Measurements from ENCODE around the gene LIN28B. TPM values are rescaled to one million over a fixed set of nuclear protein-coding genes. Genes with fewer than 3 reads are reported as not detected.

Gene LIN28B
- total RNA-seq, 1 experiment from 2014 or later: 0.25 TPM

DNA sequence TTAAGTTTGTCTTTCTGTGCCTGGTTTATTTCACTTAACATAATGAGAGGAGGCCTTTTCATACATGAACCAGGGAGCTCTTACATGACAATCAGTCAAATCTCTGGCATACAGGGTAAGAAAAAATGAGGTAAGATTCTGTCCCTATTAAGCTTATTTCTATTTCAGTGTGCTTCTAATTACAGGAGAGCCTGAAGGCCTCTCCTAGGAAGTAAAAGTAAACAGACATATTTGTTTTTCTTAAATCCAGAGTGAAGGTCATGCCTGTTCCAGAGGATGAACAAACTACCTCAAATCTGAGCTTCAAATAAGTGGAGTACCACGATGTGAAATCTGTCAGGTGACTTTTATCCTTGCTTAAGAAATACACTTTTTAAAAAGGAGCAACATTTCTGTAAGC is 150.3 kb downstream of the LIN28B start:
- POLR2A ChIA-PET: no interaction called here

GRCh38 chr6:105108631-105109262 is 151.8 kb downstream of the LIN28B start:
- H3K9ac ChIP-seq (ENCODE audit: low read length): no peak overlapping the region
- H3K4me3 ChIP-seq (replicated peaks in 1 of 2; ENCODE audit: low read depth in 1 of 2, low read length in 2 of 2): no peak overlapping the region
- no peaks in the 10 kb centered on the region for H3K9me2 ChIP-seq (ENCODE audit: insufficient read depth)
- DNase-seq (ENCODE audit: low read depth, low spot score) (no peak), ATAC-seq (no peak)
- no peak overlapping the region for H2AFZ ChIP-seq (ENCODE audit: low read depth, low read length, poor library complexity, severe bottlenecking)
- intact Hi-C loops (cut with micrococcal nuclease): no loop called here
- ChIA-PET CTCF (no interaction called here), RAD21 (ENCODE audit: low non-redundant PET in 1 of 2, low total read pairs in 2 of 2, uncharacterized antibody in 2 of 2, unreplicated experiment in 2 of 2) (no interaction called here), POLR2A (no interaction called here)
- no peaks in the 10 kb centered on the region for H3K36me3 ChIP-seq (ENCODE audit: control insufficient read depth in 1 of 2, insufficient read depth in 2 of 2, low read length in 2 of 2)
- H3K27me3 ChIP-seq (ENCODE audit: insufficient read depth, low read length): no peaks in the 10 kb centered on the region
- BruUV-seq (replicated peaks): no TSS peak
- H3K79me2 ChIP-seq (ENCODE audit: insufficient read depth, low read length): no peaks in the 10 kb centered on the region
- no peak overlapping the region for H3K27ac ChIP-seq (ENCODE audit: low read depth, low read length)
- H4K20me1 ChIP-seq (ENCODE audit: insufficient read depth): no peaks in the 10 kb centered on the region
- H3K9me3 ChIP-seq (ENCODE audit: control insufficient read depth in 1 of 2, insufficient read depth in 1 of 2, low read depth in 1 of 2, low read length in 2 of 2): no peaks in the 10 kb centered on the region
- no peak overlapping the region for H3K4me2 ChIP-seq (ENCODE audit: low read length)
- H3K4me1 ChIP-seq (ENCODE audit: control insufficient read depth in 1 of 2, insufficient read depth in 2 of 2, low read length in 2 of 2): no peaks in the 10 kb centered on the region
- TF ChIP-seq EZH2phosphoT487 (IDR thresholded peaks at IDR 0.05; ENCODE audit: borderline replicate concordance) (no peak), YY1 (IDR thresholded peaks at IDR 0.05; ENCODE audit: extremely low read depth, insufficient replicate concordance, low read depth, low read length) (no peak), ZBTB33 (IDR thresholded peaks at IDR 0.05; ENCODE audit: extremely low read depth, insufficient replicate concordance, low read length) (no peak), ZNF274 (IDR thresholded peaks at IDR 0.05; ENCODE audit: low read depth, low read length) (no peak), CTCF (IDR thresholded peaks at IDR 0.05 in 2 of 3, conservative IDR thresholded peaks at IDR 0.05 in 1 of 3; ENCODE audit: borderline replicate concordance in 1 of 3, insufficient read depth in 1 of 3, low read depth in 2 of 3, low read length in 2 of 3) (no peak), POLR2A (IDR thresholded peaks at IDR 0.05; ENCODE audit: borderline replicate concordance, extremely low read depth, insufficient read depth, insufficient read length) (no peak), SIN3A (IDR thresholded peaks at IDR 0.05; ENCODE audit: low read depth) (no peak)

More for the DNA sequence above, 150.3 kb downstream of the LIN28B start:
- ATAC-seq: no peak
- Histone ChIP-seq H3K4me2 (ENCODE audit: low read length) (no peak overlapping the region), H3K4me1 (ENCODE audit: control insufficient read depth in 1 of 2, insufficient read depth in 2 of 2, low read length in 2 of 2) (no peaks in the 10 kb centered on the region), H3K4me3 (replicated peaks in 1 of 2; ENCODE audit: low read depth in 1 of 2, low read length in 2 of 2) (no peak overlapping the region), H3K36me3 (ENCODE audit: control insufficient read depth in 1 of 2, insufficient read depth in 2 of 2, low read length in 2 of 2) (no peaks in the 10 kb centered on the region), H3K79me2 (ENCODE audit: insufficient read depth, low read length) (no peaks in the 10 kb centered on the region), H3K27ac (ENCODE audit: low read depth, low read length) (no peak overlapping the region), H3K9me2 (ENCODE audit: insufficient read depth) (no peaks in the 10 kb centered on the region), H3K9me3 (ENCODE audit: control insufficient read depth in 1 of 2, insufficient read depth in 1 of 2, low read depth in 1 of 2, low read length in 2 of 2) (no peaks in the 10 kb centered on the region), H4K20me1 (ENCODE audit: insufficient read depth) (no peaks in the 10 kb centered on the region), H3K9ac (ENCODE audit: low read length) (no peak overlapping the region), H3K27me3 (ENCODE audit: insufficient read depth, low read length) (no peaks in the 10 kb centered on the region), H2AFZ (ENCODE audit: low read depth, low read length, poor library complexity, severe bottlenecking) (no peak overlapping the region)
- CTCF ChIA-PET: no interaction called here
- no peak for DNase-seq (ENCODE audit: low read depth, low spot score)
- intact Hi-C loops (cut with micrococcal nuclease): no loop called here
- no peak for TF ChIP-seq SRF (IDR thresholded peaks at IDR 0.05; ENCODE audit: low read depth)
- TF ChIP-seq FOSL1 (IDR thresholded peaks at IDR 0.05; ENCODE audit: low read depth): no peak
- no peak for TF ChIP-seq RAD21 (IDR thresholded peaks at IDR 0.05; ENCODE audit: low read depth)
- TF ChIP-seq ELF1 (IDR thresholded peaks at IDR 0.05; ENCODE audit: borderline replicate concordance, low read depth): no peak
- TF ChIP-seq ATF3 (IDR thresholded peaks at IDR 0.05): no peak
- TF ChIP-seq SP1 (IDR thresholded peaks at IDR 0.05; ENCODE audit: low read depth): no peak
- TF ChIP-seq JUND (IDR thresholded peaks at IDR 0.05): no peak
- no TSS peak for BruUV-seq (replicated peaks)
- RAD21 ChIA-PET (ENCODE audit: low non-redundant PET in 1 of 2, low total read pairs in 2 of 2, uncharacterized antibody in 2 of 2, unreplicated experiment in 2 of 2): no interaction called here

All from HCT116 (cell line).